Dedifferentiated amniotic fluid mesenchymal stem cell (primary cell): ENCODE data around the gene ZNF184.
A peak's percentile ranks its signal among the peaks of the same experiment; 100 is the strongest.

Experiments used
- DNase-seq: peaks from one replicate; pipeline ENCODE4 v3.0.0-alpha.2; 2016; ENCODE audit errors: extremely low spot score

The ZNF184 gene

DNA sequence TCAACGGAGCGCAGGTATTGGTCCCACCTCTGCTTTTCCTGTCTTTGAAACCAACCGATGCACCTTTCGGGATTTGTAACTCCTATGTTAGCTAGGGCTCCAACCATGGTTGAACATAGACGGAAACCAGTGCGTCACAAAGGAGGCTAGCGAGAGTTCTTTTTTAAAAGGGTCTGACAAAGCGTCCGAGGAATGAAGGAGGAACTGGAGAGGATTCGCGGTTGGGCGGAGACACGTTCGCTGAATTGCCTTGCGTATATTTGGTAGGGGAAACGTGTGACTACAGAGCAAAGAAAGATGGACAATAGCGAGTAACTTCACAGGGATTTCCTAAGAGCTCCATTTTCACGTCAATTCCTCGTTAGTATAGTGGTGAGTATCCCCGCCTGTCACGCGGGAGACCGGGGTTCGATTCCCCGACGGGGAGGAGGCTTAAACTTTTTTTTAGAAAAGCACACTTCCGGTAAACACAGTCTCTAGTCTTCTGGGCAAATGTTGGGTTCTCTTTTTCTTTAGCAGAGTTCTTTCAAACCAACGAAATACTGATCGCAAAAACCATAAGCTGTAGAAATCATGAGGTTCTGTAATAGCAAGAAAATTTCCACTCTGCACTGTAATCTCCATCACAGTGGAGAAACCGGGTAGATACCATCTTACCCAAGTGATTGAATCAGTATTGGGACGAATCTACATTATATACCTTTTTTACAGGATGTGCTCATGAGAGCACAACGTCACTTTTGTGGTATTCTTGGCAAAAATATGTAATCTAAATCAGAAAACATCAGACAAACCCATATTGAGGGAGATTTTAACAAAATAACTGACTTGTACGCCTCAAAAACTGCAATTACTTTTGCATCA, 6.6 kb upstream of the ZNF184 start:
- DNase-seq = peak; percentile 90

DNA sequence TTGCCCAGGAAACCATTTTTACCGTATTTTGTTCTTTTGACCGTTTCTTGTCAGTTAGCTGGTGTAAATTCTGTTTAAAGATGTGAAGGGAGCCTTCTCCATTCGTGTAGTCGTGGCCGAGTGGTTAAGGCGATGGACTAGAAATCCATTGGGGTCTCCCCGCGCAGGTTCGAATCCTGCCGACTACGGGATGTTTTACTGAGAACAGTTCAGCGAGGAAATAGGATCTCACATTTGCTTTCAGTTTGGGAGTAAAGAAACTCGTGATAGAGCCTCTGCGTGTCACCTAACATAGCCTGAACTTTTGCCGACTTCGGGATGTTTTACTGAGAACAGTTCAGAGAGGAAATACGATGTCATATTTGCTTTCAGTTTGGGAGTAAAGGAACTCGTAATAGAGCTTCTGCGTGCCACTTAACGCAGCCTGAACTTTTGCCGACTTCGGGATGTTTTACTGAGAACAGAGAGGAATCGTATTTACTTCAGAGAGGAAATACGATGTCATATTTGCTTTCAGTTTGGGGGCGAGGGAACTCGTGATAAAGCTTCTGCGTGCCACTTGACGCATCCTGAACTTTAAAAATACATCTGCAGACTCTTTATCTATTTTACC, 5.9 kb upstream of the ZNF184 start:
- peak; percentile 96 for DNase-seq

DNA sequence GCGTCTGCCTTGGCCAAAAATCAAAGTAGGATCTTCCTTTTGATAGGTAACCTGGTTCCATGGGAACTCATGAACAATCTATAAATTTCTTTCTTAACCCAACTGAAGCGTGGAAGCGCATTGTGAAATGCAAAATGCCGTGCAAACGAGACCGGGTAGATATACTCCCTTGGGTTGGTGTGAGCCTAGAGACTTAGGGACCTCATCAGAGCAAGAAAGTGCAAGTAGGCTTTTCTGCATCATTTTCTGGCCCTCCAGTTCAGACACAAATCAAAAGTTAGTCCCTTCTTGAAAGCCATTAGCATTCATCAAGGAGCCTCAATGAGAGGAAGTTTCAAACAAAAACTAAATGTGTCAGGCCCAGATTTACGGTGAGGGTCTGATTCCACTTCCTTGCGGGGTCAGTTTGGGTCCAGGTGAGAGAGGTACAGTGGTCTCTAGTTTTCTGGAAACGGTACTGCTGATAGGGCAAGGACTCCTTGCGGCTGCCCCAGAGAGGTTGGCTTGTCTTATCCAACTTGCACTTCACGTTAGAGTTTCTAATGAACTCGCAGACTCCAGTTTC, 5.3 kb upstream of the ZNF184 start:
- no peak for DNase-seq

DNA sequence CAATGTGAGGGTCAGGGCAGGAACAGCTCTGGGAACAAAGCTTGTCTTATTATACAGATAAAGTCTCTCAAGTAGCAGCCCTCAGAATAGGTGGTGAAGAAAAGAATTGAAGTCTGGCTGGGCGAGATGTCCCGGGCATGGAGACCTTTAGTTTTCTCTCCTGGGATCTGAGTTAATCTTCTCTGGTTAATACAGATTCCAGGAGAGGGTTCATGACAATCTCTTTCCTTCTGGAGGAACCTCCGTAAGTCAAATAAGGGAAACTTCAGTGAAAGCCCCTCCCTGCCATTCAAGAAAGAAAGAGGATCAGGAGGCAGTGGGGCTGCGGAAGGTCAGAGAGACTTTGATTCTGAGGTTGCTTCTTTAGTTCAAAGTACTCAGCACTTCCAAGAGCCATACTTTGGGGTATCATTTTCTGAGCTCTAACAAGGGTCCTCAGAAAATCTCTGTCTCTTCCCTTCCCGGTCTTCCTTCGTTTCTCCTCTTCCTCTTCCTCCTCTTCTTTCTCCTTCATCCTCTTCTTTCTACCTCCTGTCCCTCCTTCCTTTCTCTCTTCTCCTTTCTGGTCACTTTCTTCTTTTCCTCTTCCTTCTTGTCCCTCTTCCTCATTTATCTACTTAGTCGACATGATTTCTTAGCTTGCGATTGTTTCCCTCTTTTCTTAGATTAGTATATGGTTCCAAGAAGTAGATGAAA, 4.6 kb upstream of the ZNF184 start:
- no peak for DNase-seq

DNA sequence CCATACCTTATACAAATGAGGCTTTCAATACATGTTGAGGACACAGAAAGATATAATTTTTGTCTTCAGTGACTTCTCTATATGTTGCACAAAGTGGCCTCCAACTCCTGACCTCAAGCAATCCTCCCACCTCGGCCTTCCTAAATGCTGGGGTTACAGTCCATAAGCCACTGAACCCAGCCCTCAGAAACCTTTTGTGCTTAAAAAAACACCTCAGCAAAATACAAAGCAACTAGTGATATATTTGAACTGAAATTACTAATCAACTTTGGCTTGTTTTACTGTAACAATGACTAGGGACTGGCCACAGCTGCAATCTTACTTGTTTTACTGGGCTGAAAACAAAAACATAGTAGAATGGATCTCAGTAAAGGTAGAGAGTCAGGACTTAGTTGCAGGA, 3.2 kb upstream of the ZNF184 start:
- no peak for DNase-seq

DNA sequence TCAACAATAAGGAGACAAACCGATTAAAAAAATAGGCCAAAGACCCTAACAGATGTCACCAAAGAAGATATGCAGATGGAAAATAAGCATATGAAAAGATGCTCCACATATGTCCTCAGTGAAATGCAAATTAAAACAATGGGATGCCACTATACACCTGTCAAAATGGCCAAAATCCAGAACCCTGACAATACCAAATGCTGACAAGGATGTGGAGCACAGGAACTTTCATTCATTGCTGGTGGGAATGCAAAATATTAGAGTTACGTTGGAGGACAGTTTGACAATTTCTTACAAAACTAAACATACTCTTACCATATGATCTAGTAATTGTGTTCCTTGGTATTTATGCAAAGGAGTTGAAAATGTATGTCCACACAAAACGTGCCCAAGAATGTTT, 1.8 kb upstream of the ZNF184 start:
- no peak for DNase-seq

DNA sequence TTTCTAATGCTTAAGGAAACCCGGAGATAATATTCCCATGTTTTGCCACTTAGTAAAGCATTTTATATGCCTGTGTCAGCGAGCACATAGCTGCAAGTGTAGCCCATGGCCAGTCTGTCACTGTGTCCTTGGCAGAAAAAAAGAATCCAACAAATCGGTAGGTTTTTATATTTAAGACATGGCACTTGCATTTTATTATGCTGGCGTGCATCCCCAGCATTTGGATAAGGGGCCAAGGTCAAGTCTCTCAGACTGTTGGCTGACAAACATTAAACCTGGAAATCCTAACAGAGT, 1.2 kb upstream of the ZNF184 start:
- DNase-seq = no peak

DNA sequence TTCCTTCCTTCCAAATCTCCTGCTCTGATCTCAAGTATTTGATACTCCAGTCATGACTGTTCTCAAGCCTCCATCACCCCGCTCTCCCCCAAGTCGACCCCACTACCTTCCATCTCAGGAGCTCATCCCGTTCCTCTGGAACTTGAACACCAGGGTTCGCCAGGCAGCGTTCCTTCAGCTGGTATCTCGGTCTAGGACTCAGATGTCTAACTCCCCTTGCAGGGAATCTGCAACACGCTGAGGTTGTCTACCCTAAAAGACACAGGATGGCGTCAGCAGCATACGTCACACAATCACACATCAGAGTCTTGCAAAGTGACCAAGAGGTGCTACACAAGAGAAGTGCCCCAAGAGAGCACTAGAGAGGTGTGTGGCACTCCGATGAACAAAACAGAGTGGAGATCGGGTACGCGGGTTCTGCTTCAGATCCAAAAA, 706 bp downstream of the ZNF184 start:
- peak; percentile 67 for DNase-seq

DNA sequence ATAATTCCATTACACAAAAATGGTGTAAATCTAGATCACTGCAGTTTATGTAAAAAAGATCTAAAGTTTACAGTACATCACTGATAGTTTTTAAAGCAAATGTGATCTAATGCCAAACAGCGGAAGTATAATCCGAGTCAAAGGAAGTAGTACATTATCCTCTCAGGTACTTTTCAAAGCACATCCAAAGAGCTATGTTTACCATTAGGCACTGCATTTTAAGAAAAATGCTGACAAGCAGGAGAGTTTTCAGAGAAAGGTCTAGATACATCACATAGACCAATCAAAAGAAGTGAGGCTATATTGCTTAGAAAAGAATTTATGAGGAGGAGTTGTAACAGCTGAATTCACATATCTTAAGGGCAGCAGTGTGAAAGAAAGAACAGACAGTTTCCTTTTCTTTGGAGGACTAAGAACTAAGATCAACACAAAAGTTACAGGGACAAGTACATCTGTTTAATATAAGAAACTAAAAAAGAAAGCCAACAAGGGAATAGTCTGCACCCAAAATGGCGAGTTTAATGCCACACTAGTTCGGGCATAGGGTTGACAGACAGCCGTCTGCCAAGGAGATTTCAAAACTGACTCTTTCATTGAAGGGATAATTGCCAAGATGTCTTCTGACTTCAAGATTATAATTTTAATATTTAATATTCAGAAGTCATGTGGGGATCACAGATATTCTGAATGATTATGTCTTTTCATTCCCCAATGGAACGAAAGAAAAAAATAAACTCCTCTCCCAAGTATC, 1.4 kb downstream of the ZNF184 start:
- DNase-seq = no peak

DNA sequence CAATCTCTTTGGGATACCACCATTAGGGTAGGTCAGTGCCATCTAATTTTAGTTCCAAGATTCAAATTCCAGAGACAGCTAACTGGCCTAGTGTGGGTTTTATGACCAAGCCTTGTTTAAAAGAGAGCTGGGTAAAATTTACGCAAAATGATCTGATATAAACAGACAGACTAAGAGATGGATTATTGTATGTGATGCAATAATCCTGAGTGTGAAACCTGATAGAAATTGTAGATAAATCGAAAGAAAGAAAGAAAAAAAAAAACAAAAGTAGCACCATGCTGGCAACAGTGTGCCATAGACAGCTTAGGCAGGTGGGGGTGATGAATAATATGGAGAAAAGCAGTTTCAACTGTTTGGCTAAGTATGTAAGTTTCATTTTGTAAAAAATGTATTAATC, 2.9 kb downstream of the ZNF184 start:
- no peak for DNase-seq

DNA sequence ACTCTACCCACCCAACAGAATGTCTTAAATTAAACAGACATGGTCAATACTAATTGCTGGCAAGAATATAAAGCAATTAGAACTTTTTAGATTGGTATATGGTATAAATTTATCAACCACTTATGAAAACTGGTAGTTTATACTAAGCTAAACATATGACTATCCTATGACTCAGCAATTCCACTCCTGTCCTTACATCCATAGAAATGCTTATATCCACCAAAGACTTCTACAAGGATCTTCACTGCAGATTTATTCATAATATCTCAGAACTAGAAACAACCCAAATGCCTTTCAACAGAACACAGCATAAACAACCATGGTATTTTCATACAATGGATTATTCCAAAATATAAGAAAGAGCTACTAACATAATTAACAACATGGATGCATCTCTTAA, 4.6 kb downstream of the ZNF184 start:
- DNase-seq = no peak

DNA sequence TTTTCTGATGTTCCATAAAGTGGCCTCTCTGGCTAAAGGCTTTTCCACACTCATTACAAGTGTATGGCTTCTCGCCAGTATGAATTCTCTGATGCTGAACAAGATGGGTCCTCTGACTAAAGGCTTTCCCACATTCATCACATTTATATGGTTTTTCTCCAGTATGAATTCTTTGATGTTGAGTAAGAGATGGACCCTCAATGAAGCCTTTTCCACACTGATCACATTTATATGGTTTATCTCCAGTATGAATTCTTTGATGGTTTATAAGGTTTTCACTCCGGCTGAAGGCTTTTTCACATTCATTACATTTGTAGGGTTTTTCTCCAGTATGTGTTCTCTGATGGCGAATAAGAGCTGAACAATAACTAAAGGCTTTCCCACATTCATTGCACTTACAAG, 20.4 kb downstream of the ZNF184 start:
- no peak for DNase-seq

DNA sequence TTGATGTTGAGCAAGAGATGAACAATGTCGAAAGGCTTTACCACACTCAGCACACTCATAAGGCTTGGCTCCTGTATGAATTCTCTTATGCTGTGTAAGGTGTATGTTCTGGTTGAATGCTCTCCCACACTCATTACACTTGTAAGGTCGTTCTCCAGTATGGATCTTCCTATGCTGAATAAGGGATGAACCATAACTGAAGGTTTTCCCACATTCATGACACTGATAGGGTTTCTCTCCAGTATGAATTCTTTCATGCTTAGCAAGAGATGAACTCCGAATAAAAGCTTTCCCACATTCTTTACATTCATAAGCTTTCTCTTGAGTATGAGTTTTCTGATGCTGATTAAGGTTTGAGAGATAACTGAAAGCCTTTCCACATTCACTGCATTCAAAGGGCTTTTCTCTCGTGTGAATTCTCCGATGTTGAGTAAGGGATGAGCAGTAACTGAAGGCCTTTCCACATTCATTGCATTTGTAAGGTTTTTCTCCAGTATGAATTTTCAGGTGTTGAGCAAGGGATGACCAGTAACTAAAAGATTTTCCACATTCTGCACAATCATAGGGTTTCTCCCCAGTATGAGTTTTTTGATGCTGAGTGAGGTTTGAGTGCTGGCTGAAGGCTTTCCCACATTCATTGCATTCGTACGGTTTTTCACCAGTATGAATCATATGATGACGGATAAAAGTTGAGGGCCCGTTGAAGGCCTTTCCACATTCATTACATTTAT, 21.1 kb downstream of the ZNF184 start:
- DNase-seq = no peak

DNA sequence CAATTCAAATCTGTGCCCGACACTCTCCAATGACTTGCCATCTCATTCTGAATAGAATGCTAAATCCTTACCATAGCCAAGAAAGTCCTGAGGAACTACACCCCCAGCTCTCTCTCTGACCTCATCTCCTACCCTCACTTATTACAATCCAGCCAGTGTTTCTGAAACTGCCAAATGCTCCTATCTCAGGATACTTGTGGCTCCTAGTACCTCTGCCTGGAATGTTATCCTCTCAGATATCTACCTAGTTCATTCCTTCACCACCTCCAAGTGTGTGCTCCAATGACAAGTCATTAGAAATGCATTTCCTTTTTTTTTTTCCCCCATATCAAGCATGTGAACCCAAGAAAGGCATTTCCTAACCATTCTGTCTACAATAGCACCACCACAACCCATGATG, 24.4 kb downstream of the ZNF184 start:
- no peak for DNase-seq

DNA sequence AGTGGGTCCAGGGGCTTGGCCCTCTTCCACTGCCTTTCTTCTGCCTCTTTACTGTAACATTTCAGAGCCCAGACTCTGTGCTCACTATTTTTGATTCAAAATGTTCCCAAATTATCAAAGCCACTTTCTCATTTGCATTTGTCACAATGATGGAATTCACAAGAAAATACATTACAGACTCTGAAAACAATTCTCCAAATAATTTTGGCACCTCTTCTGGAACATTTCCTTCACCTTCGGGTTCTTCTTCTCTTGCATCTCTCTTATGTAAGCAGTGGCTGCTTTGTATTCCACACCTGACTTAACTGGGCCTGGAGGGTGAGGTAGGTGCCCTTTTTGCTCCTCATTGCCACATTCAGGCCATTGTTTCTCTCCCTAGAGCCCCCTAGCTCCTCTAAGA, 30.0 kb downstream of the ZNF184 start:
- DNase-seq = no peak

DNA sequence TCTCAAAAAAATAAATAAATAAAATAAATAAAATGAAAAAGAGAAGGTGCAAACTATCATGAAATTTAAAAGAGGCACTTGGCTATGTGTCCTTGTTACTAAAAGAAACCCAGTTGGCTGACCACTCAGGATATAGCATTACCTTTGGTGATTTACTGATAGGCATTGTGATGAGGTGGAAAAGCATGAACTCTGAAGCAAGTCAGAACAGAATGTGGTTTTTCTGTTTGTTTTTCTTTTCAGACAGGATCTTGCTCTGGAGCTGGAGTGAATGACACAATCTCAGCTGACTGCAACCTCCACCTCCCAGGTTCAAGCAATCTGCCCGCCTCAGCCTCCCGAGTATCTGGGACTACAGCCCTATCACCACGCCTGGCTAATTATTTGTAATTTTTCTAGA, 31.9 kb downstream of the ZNF184 start:
- DNase-seq = no peak

DNA sequence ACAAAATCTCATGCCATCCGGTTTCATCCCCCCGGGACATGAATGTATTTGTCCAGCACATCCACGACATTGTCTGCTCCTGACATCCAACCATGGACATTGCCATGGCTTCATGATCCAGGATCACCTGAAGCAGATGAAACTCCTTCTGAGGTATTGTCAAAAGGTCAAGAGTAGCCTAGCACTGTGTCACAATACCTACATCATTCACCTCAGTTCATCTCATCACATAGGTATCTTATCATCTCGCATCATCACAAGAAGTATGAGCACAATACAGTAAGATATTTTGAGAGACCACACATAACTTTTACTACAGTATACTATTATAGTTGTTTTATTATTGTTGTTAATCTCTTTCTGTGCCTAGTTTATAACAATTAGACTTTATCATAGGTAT, 33.5 kb downstream of the ZNF184 start:
- DNase-seq = no peak

DNA sequence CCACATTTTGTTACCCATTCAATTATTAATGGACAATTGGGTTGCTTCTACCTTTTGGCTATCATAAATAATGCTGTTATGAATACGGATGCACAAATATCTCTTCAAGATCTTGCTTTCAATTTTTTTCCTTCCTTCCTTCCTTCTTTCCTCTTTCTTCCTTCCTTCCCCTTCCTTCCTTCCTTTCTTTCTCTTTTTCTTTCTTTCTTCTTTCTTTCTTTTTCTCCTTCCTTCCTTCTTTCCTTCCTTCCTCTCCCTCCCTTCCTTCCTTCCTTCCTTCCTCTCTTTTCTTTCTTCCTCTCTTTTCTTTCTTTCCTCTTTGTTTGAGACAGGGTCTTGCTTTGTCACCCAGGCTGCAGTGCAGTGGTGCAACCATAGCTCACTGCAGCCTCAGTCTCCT, 39.2 kb downstream of the ZNF184 start:
- no peak for DNase-seq

DNA sequence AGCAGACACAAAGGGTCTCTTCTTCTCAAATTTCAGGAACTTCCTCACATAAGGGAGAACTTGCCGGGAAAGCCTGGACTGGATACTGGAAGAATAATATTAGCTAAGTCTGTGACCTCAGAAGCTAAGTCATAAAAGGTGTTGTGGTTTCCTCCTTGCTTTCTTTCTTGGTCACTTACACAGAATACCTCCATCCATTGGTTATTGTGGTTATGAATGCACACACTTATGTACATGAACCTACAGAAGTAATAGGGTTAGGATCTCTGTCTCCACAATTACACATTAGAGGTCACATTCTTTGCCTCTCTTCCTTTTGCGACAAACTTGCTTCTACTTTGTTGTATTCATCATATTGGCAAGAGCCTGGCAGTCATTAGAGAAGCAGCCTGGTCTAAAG, 43.9 kb downstream of the ZNF184 start:
- DNase-seq = no peak

DNA sequence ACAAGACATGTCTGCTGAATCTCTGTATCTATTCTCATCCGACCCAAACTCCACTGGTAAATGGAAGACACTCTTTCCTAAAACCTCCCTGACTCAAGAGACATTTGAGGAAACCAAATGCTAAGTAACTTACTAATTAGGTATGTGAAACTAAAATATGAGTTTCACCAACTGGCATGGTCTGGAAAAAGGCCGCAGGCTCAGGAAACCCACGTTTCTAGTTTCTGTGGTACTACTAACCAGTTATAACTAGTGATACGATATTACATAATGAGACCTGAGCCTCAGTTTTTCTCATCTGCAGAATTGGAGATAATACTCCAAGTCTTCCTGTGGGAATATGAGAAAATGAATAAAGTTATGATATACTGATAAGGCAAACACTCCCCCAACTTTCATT, 44.4 kb downstream of the ZNF184 start:
- no peak for DNase-seq

DNA sequence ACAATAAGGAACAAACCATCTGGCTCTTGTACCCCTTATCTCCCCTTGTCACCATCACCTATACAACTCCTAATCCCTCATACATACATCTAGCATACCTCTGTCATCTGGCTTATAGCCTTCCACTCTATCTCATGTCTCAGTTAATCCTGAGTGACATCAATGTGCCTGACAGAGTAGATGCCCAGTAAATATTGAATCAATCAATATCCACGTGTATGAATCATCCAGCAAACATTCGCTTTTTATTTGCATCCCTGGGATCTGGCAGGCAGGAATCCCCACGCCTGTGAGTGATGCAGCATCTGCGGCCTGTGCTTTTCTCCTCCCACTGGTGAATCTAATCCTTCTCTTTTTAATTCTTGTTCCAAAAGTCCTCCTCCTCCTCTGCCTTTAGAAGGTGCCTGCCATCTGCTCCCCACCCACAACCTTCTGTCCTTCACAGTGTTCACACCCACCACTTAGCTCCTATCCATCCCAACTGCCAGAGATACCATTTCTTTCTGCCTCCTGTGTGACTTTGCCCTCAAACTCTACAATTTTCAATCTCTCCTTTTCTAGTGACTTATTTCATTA, 46.8 kb downstream of the ZNF184 start:
- DNase-seq = no peak
